Measurements from ENCODE around the gene C1orf167.

DNA sequence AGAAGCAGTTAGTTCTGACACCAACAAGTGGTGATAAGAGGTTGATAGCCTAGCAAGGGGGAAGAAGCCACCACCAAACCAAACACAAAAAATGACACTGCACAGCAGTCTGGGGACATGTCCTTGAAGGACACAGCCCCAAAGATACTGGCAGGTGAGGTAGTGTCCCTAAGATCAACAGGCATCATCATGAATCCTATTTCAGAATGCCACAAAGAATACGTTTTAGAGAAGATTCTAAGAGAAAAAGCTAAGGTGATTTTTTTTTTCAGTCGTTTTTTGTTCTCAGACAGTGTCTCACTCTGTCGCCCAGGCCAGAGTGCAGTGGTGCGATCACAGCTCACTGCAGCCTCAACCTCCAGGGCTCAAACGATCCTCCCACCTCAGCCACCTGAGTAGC lies 24.2 kb downstream of the C1orf167 start:
- TF ChIP-seq, protein P1, sequence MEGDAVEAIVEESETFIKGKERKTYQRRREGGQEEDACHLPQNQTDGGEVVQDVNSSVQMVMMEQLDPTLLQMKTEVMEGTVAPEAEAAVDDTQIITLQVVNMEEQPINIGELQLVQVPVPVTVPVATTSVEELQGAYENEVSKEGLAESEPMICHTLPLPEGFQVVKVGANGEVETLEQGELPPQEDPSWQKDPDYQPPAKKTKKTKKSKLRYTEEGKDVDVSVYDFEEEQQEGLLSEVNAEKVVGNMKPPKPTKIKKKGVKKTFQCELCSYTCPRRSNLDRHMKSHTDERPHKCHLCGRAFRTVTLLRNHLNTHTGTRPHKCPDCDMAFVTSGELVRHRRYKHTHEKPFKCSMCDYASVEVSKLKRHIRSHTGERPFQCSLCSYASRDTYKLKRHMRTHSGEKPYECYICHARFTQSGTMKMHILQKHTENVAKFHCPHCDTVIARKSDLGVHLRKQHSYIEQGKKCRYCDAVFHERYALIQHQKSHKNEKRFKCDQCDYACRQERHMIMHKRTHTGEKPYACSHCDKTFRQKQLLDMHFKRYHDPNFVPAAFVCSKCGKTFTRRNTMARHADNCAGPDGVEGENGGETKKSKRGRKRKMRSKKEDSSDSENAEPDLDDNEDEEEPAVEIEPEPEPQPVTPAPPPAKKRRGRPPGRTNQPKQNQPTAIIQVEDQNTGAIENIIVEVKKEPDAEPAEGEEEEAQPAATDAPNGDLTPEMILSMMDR (IDR thresholded peaks at IDR 0.05): no peak
- no peak for TF ChIP-seq POLR2A (IDR thresholded peaks at IDR 0.05)
